Measurements from ENCODE around the gene ARHGAP33.

The ARHGAP33 gene

DNA sequence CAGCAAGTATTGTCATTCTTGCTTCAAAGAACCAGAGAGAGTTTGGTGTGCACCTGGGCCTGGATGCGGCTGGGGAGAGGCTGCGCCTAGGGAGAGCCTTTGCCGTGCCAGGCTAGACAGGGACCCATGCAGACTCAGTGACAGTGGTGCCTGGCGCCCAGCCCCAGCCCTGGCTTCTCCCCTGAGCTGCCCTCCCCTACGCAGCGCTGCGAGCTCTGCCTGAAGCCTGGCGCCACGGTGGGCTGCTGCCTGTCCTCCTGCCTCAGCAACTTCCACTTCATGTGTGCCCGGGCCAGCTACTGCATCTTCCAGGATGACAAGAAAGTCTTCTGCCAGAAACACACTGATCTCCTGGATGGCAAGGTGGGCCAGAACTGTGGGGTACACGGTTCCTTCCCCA lies 45.6 kb upstream of the ARHGAP33 start:
- TF ChIP-seq, protein P1, sequence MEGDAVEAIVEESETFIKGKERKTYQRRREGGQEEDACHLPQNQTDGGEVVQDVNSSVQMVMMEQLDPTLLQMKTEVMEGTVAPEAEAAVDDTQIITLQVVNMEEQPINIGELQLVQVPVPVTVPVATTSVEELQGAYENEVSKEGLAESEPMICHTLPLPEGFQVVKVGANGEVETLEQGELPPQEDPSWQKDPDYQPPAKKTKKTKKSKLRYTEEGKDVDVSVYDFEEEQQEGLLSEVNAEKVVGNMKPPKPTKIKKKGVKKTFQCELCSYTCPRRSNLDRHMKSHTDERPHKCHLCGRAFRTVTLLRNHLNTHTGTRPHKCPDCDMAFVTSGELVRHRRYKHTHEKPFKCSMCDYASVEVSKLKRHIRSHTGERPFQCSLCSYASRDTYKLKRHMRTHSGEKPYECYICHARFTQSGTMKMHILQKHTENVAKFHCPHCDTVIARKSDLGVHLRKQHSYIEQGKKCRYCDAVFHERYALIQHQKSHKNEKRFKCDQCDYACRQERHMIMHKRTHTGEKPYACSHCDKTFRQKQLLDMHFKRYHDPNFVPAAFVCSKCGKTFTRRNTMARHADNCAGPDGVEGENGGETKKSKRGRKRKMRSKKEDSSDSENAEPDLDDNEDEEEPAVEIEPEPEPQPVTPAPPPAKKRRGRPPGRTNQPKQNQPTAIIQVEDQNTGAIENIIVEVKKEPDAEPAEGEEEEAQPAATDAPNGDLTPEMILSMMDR (IDR thresholded peaks at IDR 0.05; ENCODE audit: control insufficient read depth, insufficient read depth, low read depth, low read length, missing control alignments), result no peak

DNA sequence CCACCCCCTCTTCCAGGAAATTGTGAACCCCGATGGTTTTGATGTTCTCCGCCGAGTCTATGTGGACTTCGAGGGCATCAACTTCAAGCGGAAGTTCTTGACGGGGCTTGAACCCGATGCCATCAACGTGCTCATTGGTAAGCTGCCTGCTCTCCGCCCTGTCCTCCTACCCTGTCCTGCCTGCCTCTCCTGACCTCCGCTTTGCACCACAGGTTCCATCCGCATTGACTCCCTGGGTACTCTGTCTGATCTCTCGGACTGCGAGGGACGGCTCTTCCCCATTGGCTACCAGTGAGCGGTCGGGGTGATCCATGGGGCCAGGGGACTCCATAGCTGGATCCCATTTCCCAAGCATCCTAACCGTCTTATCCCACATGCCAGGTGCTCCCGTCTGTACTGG lies 45.0 kb upstream of the ARHGAP33 start:
- H3K4me3 ChIP-seq (ENCODE audit: control insufficient read depth, low read depth, low read length), result no peak overlapping the region
- TF ChIP-seq, protein P1 (IDR thresholded peaks at IDR 0.05; ENCODE audit: control insufficient read depth, insufficient read depth, low read depth, low read length, missing control alignments), result no peak
- no peak for DNase-seq (ENCODE audit: low read depth)

More for the DNA sequence above, 45.6 kb upstream of the ARHGAP33 start:
- H3K4me3 ChIP-seq (ENCODE audit: control insufficient read depth, low read depth, low read length), result no peak overlapping the region
- DNase-seq (ENCODE audit: low read depth), result no peak

DNA sequence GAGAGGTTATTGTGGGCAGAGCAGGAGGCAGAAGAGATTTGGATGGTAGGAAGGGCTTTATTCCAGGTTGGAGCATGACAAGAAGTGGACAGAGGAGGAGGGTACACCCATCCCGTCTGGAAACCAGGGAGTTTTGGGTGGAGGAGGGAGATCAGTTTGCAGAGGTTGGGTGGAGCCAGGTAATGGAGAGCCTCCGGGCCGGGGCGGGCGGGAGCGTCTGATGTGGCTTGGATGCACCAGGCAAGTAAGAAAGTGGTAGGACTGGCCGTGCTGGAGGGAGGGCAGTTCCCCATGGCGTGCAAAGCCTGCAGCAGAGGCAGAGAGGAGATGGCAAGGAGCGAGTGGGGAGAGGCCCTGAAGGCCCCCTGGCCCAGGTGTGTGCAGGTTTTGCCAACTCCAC lies 44.0 kb upstream of the ARHGAP33 start:
- TF ChIP-seq, protein P1 (IDR thresholded peaks at IDR 0.05; ENCODE audit: control insufficient read depth, insufficient read depth, low read depth, low read length, missing control alignments), result no peak
- DNase-seq (ENCODE audit: low read depth), result no peak
- H3K4me3 ChIP-seq (ENCODE audit: control insufficient read depth, low read depth, low read length), result no peak overlapping the region

DNA sequence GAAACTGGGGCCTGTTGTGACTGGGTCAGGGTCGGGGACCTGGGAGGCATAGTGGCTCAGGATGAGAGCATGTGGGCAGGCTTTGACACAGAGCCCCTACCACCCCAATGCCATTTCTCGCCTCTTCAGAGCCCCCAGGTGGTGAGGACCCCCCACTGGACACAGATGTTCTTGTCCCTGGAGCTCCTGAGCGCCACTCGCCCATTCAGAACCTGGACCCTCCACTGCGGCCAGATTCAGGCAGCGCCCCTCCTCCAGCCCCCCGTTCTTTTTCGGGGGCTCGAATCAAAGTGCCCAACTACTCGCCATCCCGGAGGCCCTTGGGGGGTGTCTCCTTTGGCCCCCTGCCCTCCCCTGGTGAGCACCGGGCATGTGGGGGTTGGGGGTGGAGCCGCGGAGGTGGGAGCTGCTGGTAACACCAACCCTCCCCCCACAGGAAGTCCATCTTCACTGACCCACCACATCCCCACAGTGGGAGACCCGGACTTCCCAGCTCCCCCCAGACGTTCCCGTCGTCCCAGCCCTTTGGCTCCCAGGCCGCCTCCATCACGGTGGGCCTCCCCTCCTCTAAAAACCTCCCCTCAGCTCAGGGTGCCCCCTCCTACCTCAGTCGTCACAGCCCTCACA lies 43.5 kb upstream of the ARHGAP33 start:
- TF ChIP-seq, protein P1 (IDR thresholded peaks at IDR 0.05; ENCODE audit: control insufficient read depth, insufficient read depth, low read depth, low read length, missing control alignments), result no peak
- DNase-seq (ENCODE audit: low read depth), result no peak
- H3K4me3 ChIP-seq (ENCODE audit: control insufficient read depth, low read depth, low read length), result no peak overlapping the region

DNA sequence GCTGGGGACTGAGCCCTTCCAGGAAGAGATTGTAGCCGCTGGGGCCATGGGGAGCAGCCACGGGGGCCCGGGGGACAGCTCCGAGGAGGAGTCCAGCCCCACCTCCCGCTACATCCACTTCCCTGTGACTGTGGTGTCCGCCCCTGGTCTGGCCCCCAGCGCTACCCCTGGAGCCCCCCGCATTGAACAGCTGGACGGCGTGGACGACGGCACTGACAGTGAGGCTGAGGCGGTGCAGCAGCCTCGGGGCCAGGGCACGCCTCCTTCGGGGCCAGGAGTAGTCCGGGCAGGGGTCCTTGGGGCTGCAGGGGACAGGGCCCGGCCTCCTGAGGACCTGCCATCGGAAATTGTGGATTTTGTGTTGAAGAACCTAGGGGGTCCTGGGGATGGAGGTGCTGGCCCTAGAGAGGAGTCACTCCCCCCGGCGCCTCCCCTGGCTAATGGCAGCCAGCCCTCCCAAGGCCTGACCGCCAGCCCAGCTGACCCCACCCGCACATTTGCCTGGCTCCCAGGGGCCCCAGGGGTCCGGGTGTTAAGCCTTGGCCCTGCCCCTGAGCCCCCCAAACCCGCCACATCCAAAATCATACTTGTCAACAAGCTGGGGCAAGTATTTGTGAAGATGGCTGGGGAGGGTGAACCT lies 42.7 kb upstream of the ARHGAP33 start:
- no peak for DNase-seq (ENCODE audit: low read depth)
- no peak overlapping the region for H3K4me3 ChIP-seq (ENCODE audit: control insufficient read depth, low read depth, low read length)
- TF ChIP-seq, protein P1 (IDR thresholded peaks at IDR 0.05; ENCODE audit: control insufficient read depth, insufficient read depth, low read depth, low read length, missing control alignments), result no peak

DNA sequence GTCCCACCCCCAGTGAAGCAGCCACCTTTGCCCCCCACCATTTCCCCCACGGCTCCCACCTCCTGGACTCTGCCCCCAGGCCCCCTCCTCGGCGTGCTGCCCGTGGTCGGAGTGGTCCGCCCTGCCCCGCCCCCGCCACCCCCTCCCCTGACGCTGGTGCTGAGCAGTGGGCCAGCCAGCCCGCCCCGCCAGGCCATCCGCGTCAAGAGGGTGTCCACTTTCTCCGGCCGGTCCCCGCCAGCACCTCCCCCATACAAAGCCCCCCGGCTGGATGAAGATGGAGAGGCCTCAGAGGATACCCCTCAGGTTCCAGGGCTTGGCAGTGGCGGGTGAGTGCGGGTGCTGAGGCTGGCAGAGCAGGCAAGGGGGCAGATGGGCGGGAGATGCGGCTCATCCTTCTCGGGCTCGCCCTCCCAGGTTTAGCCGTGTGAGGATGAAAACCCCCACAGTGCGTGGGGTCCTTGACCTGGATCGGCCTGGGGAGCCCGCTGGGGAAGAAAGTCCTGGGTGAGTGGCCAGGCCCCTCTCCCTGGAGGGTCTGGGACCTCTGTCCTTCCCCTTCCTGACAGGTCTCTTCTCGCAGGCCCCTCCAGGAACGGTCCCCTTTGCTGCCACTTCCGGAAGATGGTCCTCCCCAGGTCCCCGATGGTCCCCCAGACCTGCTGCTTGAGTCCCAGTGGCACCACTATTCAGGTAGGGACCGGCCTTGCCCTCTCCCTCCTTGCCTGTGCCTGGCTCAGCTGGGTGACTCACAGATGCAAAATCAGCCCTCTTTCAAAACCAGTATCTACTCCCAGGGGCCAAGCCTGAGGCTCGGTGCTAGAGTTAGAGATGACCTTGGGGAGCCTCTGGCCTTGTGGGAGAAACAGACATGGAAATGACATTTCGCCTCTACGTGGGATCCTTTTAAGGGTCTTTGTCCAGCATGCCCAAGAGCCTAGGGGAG lies 41.9 kb upstream of the ARHGAP33 start:
- TF ChIP-seq, protein P1 (IDR thresholded peaks at IDR 0.05; ENCODE audit: control insufficient read depth, insufficient read depth, low read depth, low read length, missing control alignments), result no peak
- DNase-seq (ENCODE audit: low read depth), result no peak
- no peak overlapping the region for H3K4me3 ChIP-seq (ENCODE audit: control insufficient read depth, low read depth, low read length)
